Loucy (cell line): ENCODE data around the gene TNPO3.

ENCODE experiments used
- EZH2phosphoT487 ChIP-seq: fragments of 200-600 bp; IDR thresholded peaks from 2 replicates; pipeline ENCODE4 v1.6.1; 2018; ENCODE audit warnings: antibody characterized with exemption, mild to moderate bottlenecking, moderate library complexity, borderline replicate concordance
- TF ChIP-seq, protein P1 (sequence below): fragments of 200-600 bp; sonication (generic); conservative IDR thresholded peaks from 2 replicates; pipeline ENCODE4 v1.5.1; 2014; ENCODE audit warnings: mild to moderate bottlenecking, antibody characterized with exemption, low read length

DNA sequence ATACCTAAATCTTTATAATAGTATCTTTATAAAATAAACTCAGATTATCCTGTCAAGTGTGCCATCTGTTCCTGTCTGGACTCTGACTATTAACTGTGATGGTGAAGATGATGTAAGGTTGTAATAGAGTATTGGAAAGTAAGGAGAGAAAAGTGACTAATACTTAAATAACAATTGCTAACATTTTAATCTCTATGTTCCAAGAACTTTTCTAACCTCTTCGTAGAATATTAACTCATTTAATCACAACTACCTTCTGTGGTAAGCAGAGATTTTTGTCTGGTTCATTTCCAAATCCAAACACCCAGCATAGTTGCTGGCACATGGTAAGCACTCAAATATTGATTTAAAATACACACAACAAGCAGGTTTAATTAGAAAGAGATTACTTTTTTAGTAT lies 2.5 kb downstream of the TNPO3 start:
- TF ChIP-seq, protein P1, sequence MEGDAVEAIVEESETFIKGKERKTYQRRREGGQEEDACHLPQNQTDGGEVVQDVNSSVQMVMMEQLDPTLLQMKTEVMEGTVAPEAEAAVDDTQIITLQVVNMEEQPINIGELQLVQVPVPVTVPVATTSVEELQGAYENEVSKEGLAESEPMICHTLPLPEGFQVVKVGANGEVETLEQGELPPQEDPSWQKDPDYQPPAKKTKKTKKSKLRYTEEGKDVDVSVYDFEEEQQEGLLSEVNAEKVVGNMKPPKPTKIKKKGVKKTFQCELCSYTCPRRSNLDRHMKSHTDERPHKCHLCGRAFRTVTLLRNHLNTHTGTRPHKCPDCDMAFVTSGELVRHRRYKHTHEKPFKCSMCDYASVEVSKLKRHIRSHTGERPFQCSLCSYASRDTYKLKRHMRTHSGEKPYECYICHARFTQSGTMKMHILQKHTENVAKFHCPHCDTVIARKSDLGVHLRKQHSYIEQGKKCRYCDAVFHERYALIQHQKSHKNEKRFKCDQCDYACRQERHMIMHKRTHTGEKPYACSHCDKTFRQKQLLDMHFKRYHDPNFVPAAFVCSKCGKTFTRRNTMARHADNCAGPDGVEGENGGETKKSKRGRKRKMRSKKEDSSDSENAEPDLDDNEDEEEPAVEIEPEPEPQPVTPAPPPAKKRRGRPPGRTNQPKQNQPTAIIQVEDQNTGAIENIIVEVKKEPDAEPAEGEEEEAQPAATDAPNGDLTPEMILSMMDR, result no peak
- no peak for TF ChIP-seq EZH2phosphoT487
